Activated CD4-positive, alpha-beta T cell treated with anti-CD3 and anti-CD28 coated beads for 48 hours (primary cell): ENCODE measurements around the gene PLEKHG1.

ENCODE experiments used
- DNase-seq: peaks from one replicate; pipeline ENCODE4 v3.0.0-alpha.2; 2020

Gene PLEKHG1

DNA sequence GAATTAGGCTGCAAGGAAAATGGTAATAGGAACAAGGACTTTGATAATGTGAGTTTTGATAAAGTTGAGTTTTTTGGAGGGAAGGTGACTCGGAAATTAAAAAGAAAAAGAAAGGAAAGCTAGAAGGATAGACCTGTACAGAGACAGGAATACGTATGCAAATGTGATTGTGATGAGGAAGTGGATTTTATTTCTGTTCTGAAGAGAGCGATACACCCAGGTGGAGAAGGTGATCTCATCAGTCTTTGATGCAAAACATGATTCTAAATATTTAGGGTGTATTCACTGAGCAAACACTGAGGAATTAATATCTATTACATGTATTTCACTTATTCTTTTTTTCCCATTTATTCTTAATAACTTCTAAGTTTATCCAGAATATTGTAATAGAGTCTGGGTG is 9.2 kb upstream of the PLEKHG1 start:
- no peak for DNase-seq

GRCh38 chr6:150592377-150592995 is 7.2 kb upstream of the PLEKHG1 start:
- DNase-seq, result no peak

DNA sequence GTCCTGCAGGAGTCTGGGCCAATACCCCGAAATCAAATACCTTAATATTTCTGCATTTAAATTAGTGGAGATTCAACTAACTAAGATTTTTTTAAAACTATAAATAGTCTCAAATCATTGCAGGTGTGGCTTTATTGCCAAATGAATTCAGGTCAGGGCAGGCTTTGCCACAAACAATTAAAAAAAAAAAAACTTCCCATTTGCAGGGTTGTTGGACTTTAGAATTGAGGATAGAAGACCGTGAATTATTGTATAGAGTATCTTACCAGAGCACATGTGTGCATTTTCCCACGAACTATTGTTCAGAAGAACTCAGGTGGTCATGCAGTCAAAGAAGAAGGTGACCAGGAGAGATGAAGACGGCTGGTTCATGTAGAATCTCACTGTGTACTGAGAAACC is 6.6 kb upstream of the PLEKHG1 start:
- DNase-seq, result no peak

DNA sequence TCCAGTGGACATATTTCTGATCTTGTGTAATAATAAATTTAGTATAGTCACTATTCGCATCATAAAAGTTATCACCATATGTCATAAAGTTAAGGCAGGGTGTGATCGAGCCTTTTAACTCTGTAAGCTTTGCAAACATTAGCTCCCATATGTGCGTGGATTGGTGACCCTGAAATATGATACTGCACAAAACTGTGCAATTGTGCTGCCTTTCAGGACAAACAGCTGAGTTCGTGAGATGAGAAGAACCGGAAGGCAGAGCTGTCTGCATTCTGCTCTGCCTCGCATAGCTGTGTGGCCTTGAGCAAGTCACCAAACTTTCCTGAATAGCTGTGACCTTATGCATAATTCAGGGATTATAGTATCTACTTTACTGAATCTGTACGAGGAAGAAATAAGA is 3.2 kb upstream of the PLEKHG1 start:
- DNase-seq, result no peak

DNA sequence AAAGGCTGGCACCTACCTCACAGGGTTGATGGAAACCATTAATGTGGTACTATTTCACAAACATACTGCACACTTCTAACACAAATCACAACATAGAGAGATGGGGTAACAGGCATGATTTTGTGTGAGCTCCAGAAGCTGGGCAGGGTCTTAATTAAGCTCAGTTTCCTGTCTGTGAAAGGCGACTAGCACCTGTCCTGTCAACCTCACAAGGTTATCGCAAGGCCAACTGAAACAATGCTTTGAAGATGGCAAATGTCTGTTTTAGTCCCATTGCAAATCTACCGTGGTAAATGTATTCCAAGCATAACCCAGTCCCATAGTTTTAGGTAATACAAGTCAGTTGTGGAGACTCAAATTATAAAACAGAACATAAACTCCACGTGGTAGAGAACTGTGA is 1.3 kb upstream of the PLEKHG1 start:
- no peak for DNase-seq

DNA sequence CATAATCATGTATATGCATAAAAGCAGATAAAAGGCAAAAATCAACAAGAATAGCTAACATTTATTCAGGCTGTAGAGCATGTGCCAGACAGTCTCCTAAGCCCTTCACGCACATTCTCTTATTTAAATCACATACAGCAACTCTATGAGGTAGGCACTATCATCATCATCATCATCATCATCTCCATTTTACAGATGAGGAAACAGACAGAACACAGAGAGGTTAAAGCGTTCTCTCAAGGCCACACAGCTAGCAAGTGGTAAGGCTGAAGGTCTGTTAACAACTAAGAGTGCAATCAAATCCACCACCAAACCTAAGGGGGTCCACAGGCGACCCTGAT is 857 bp upstream of the PLEKHG1 start:
- DNase-seq, result no peak

DNA sequence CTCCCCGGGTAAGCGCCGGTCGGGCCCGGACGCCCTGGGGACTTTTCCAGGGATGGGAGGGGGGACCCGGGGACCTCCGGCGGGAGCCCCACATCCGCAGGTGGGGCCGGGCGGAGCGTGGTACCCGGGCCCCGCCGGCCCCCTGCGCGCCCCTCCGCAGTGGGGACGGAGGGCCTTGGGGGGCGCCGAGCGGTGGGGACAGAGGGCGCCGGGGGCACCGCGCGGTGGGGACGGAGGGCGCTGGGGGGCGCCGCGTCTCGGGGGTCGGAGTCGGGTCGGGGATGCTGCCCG is 270 bp downstream of the PLEKHG1 start:
- no peak for DNase-seq

GRCh38 chr6:150600301-150601017 is 774 bp downstream of the PLEKHG1 start:
- DNase-seq, result peak; percentile 83

DNA sequence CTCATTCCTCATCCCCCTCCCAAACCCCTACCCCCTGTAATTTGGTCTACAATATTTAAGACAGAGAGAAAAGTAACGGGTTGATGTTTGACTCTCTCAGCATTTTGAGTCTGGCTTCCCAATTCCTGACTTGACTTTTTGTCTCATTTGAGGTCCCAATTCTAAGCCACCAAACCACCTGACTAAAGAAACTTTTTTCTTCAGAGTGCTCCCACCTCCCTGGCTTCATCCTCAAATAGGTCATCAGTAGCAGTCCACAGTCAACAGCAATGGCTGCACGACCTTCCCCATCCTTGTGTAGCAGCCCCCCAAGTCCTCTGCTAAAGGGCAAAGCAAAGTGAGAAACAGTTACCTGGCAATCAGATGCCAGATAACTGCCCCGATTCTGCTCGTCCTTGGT is 1.8 kb downstream of the PLEKHG1 start:
- no peak for DNase-seq

GRCh38 chr6:150603176-150603575 is 3.5 kb downstream of the PLEKHG1 start:
- no peak for DNase-seq

DNA sequence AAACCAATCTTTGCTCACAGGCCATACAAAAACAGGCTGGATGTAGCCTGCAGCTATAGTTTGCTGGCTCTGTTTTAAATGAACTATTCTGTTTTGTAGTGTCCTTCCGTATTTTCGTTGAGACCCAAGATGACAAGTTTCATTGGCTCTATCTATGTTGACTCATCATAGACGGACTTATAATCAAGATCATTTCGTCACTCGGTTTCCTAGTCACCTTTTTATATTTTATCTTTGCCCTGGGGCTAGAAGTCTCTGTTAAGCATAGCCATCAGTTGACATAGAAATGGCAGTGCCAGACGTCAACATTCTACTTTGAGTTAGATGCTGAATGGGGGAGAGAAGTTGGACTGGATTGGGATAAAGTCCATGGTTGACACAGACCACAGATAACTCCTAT is 4.8 kb downstream of the PLEKHG1 start:
- DNase-seq, result no peak

DNA sequence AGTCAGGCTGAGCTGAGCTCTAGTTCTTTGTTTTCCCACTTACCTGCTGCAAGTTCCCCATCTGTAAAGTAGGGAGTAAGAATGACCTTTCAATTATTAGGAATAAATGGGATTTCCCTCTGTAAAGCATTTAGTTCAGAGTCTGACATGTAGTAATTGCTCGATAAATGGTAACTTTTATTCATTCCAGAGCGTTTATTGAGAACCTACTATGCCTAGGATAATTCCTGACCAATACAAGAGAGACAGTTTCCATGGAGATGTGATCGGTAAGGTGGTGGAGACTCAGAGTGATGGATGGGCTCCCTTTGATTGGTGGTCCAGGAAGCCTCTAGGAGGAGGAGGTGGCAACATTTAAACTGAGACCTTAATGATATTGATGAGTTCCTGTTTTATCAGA is 5.6 kb downstream of the PLEKHG1 start:
- no peak for DNase-seq

DNA sequence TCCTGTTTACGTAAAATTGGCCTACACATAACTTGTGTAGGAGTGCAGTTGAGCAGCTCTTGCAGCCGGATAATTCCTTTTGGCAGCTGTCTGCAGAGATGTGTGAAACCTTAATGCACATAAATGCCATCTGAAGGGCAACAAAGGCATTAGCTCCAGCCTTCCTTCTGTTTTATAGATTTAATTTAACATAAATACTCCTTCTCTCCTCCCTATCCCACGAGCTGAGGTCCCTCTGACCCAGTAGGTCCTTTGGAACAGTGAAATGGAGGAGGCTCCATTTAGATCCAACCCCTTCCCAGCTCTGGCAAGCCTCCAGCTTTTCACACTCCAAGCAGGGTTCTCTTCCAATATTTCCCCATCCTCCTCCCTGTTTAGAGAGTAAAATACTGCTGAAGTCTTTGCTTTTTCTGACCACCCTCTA is 6.5 kb downstream of the PLEKHG1 start:
- no peak for DNase-seq

GRCh38 chr6:150606647-150607328 is 7.1 kb downstream of the PLEKHG1 start:
- DNase-seq, result no peak

DNA sequence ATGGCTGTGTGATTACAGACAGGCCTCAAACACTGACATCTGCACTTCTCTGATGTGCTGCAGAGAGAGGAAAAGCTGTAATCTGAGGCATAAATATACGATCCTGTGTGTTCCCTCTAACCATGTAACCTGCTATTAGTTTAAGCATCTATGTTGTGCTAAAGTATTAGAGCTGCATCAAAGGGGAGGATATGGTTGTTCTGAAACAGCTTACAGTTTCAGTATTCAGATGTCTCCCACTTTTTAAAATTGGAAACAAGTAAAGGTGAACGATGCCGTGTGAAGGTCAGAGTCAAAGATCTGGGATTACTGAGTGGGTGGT is 7.6 kb downstream of the PLEKHG1 start:
- no peak for DNase-seq

DNA sequence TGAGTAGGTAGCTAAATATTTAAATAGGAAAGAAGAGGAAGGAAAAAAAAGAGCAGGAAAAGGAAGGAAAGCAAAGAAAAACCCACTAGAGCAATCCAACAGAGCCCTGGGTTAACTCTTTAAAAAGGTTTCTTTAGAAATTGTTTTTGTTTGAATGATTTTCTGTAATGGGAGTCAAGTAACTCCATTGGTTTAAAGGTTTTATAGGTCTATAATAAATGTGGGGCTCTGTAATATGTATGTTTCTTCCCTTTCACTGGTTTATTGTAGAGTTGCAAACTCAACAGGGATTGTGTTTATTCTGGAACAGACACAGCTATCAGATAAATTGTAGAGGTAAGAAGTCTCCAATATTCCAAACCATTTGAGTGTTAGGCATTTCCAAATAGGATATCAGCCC is 10.9 kb downstream of the PLEKHG1 start:
- DNase-seq, result no peak

DNA sequence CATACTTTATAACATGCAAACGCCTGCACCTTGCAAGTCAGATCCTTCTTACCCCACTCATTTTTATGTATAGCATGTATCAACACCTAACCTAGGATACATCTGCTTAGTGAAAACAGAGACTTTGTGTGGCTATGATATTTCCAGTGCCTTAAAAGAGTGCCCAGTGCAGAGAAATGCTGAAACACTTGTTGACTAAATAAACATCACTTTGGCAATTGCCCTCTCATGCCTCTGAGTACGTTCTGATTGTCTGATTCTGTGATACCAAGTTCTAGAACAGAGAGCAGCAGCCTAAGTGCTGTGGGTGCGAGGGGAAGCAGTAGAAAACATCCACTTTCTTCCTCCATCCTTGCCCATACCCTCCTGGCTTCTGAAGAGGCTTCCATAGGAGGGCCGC is 13.6 kb downstream of the PLEKHG1 start:
- no peak for DNase-seq

- no peak for DNase-seq
Observed at GRCh38 chr6:150615967-150616366, 16.3 kb downstream of the PLEKHG1 start.

DNA sequence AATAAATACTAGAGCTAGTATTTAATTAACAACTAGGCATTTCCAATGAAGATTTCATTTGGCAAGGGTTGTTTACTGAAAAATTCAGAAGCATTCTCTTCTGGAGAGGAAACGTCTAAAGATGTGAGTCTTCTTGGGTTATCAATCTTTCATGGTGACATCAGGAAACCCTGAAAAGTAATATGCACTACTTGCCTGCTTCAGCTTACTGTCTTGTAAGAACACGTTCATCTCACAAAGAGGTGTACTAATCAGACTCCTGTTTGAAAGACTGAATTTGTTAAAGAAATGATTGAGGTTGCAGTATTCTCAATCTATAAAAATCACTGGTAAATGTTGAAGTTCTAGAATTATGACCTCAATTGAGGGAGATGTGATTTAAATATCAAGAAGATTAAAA is 16.9 kb downstream of the PLEKHG1 start:
- no peak for DNase-seq

- DNase-seq, result no peak
Observed at GRCh38 chr6:150617062-150617461, 17.4 kb downstream of the PLEKHG1 start.

DNA sequence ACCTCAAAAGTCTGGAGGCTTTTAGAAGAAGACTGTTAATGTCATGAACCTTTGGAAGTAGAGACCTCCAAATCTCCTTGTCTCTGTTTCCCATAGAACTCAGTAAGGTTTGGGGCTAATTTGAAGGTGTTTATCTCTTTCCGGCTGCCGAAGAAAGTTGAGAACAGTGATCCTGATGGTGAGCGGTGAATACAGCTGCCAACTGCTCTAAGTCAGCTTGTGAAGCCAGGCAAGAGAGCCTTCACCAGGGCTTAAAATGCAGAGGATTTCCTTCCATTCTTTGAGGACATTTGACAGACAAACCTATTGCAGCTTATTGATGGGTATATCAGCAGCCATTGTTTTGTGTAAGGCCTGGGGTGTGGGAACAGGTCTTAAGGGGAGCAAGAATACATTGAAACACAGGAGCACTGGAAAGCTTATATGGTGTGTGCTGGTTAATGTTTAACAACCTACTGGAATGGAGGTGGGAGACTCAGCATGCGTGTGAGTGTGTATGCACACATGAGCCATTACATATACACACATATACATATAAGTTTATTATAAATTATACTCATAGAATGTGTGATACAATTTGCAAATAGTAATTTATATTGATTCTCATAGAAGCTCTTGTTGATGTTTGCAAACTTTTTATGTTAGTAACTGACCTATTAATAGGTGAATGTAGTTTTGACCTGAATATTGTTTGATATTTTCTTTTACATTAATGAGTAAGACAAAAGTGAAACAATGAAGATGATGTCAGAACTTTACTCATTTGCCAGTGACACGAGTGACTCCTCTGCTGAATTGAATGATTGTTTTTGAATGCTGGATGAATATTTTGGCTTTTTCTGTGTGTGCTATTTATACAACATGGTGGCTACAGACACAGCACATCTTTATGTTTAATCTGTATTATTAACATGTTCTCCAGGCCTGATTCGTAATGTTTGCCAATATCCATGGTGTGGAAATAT is 18.1 kb downstream of the PLEKHG1 start:
- DNase-seq, result no peak

GRCh38 chr6:150619275-150619674 is 19.6 kb downstream of the PLEKHG1 start:
- no peak for DNase-seq

- no peak for DNase-seq
Observed at GRCh38 chr6:150620244-150620643, 20.6 kb downstream of the PLEKHG1 start.

- no peak for DNase-seq
Observed at GRCh38 chr6:150620763-150621162, 21.1 kb downstream of the PLEKHG1 start.
